Small intestine (tissue), 7 donors: ENCODE measurements around the gene TRAF3. TPM values are rescaled to one million over a fixed set of nuclear protein-coding genes. Genes with fewer than 3 reads are reported as not detected.

Experiments
- DNase-seq, 2 donors: peaks; one replicate each; pipeline versions ENCODE4 v3.0.0 to v3.0.0-alpha.2; 2013
- FAIRE-seq: peaks from 2 replicates; lab custom pipeline; 2012; peaks lifted over from hg19 to GRCh38; lab: Jason Lieb, UNC
- H3K27ac ChIP-seq, 3 donors: one replicate each; pipeline ENCODE4 v1.5.1; 2013; ENCODE audit warnings: low read length in 2 of 3, mild to moderate bottlenecking in 2 of 3, control low read depth in 1 of 3, inconsistent platforms in 1 of 3, low read depth in 1 of 3, moderate library complexity in 1 of 3
- H3K27me3 ChIP-seq, 3 donors: one replicate each; pipeline ENCODE4 v1.6.1; 2013; ENCODE audit warnings: low read length in 3 of 3, inconsistent platforms in 1 of 3; ENCODE audit not compliant: control insufficient read depth in 3 of 3, insufficient read depth in 3 of 3
- H3K36me3 ChIP-seq, 3 donors: one replicate each; pipeline ENCODE4 v1.6.1; 2013; ENCODE audit warnings: low read length in 3 of 3, inconsistent platforms in 1 of 3, low read depth in 1 of 3, mild to moderate bottlenecking in 1 of 3, moderate library complexity in 1 of 3; ENCODE audit not compliant: control insufficient read depth in 3 of 3, insufficient read depth in 2 of 3
- H3K4me1 ChIP-seq, 3 donors: one replicate each; pipeline ENCODE4 v1.6.1; 2013; ENCODE audit warnings: low read length in 2 of 3, inconsistent platforms in 1 of 3, low read depth in 1 of 3, mild to moderate bottlenecking in 1 of 3, moderate library complexity in 1 of 3; ENCODE audit not compliant: control insufficient read depth in 3 of 3, insufficient read depth in 2 of 3
- H3K4me3 ChIP-seq, 3 donors: one replicate each; pipeline ENCODE4 v1.5.1; 2013; ENCODE audit warnings: low read length in 3 of 3, control low read depth in 1 of 3, inconsistent platforms in 1 of 3, low read depth in 1 of 3, mild to moderate bottlenecking in 1 of 3, moderate library complexity in 1 of 3
- H3K9me3 ChIP-seq, 2 donors: one replicate each; pipeline ENCODE4 v1.6.1; 2013; ENCODE audit warnings: low read depth in 1 of 2, low read length in 1 of 2; ENCODE audit not compliant: control insufficient read depth in 2 of 2, insufficient read depth in 1 of 2
- WGBS, 3 donors: extraction: QIAGEN DNeasy Blood & Tissue Kit; methylation state at CpG; one replicate each; pipeline ENCODE4 v1.1.7; 2013; 5-methylcytosine and 5-hydroxymethylcytosine counted together
- polyA plus RNA-seq, 4 donors: library from polyadenylated mRNA; stranded (reverse) in 3 of 4; unstranded in 1 of 4; fragments of 200-250 nt in 3 of 4; fragments of 120-200 nt in 1 of 4; gene quantifications; one replicate each; pipeline versions ENCODE4 v1.2.1 to v1.2.3, GENCODE V29; 2013
- donor health status: healthy with polysubstance abuse.
- donor health status: control.
- donor health status: control.
- donor health status: Bipolar disorder and iron deficiency.
- donor health status: healthy.

Gene TRAF3
- polyA plus RNA-seq, 4 donors: 4.0 to 17.9 (median 8.5) TPM

DNA sequence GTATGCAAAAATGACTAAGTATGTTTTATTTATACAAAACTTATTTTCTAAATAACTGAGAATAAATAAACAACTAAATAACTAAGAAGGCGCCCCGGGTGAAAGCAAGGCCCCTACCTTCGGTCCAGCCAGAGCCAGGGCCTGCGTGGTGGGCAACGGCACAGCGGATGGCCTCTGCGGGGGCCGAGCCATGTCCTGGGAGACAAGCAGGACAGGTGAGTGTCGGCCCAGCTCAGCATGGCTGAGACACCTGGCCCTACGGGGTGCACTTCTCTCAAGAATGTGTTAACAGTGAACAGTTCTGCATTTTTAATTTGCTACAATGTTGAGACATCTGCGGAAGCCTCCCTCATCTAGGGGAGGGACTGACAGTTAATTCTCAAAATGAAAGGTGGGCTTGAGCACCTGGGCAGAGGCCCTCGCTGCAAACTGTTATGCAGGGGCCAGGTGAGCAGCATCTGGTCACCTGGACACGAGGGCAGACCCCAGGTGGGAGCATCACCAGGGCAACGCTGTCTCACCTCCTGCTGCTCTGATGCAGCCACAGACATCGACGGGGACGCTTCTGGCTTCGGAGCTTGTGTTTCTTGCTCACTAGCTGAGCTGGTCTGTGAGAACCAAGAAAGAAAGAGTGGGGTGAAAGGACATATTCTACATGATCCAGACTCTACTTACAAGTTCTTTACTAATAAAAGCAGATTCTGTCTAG lies 177.0 kb downstream of the TRAF3 start:
- DNase-seq (no peak), FAIRE-seq (no peak)
- Histone ChIP-seq H3K27ac (no peak overlapping the region), H3K27me3 (no peaks in the 10 kb centered on the region), H3K36me3 (peaks cover 15 to 86% (median 23%) of the 10 kb centered on the region in 3 donors), H3K4me3 (no peak overlapping the region), H3K4me1 (no peaks in the 10 kb centered on the region), H3K9me3 (no peaks in the 10 kb centered on the region)
- 90 to 92% (median 92%) methylated on average over 18 of the region's 18 CpGs for WGBS, 3 donors

GRCh38 chr14:102955636-102956408 lies 178.6 kb downstream of the TRAF3 start:
- no peaks in the 10 kb centered on the region for H3K9me3 ChIP-seq
- WGBS, 3 donors: 78 to 88% (median 81%) methylated on average over 8 of the region's 8 CpGs
- FAIRE-seq (no peak), DNase-seq (no peak)
- no peak overlapping the region for H3K4me3 ChIP-seq
- peaks cover 15 to 82% (median 22%) of the 10 kb centered on the region in 3 donors for H3K36me3 ChIP-seq
- H3K27me3 ChIP-seq: no peaks in the 10 kb centered on the region
- H3K4me1 ChIP-seq: no peaks in the 10 kb centered on the region
- no peak overlapping the region for H3K27ac ChIP-seq

DNA sequence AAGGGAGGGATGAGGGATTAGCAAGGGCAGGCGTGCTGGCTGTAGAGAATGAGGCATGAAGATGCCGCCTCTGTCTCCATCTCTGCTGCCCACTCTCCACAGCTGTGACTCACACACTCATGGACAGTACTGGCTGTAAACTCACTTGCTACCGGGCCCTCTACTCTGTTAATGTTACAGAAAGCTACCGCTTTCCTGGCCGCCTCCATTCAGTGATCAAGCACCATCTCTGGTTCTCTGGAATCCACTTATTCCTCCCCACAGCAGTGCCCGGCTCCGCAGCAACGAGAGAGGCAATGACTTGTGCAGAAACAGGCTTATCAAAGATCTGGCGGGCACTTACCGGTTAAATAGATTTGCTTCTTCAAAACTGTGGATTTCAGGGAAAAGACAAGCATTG lies 180.0 kb downstream of the TRAF3 start:
- no peak for DNase-seq
- 93 to 97% (median 93%) methylated on average over 10 of the region's 10 CpGs for WGBS, 3 donors

DNA sequence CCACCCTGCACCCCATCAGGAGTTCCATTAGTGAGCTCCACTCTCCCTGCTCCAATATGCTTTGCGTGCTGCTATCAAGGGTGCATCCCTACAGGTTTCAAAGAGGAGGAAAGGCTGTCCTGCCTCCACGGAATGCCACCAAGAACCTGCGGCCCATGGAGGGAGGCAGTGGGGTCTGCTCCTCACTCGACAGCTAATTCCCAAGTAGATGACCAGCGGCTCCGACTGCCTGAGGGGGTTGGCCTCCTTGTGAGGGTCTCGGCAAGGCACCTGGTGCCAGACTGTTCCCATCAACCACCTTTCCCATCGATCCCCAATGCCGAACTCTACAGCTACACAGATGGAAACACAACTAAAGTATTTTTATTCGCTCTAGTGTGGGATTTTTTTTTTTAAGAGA lies 181.2 kb downstream of the TRAF3 start:
- no peaks in the 10 kb centered on the region for H3K4me1 ChIP-seq
- H3K9me3 ChIP-seq: no peaks in the 10 kb centered on the region
- no peak overlapping the region for H3K4me3 ChIP-seq
- DNase-seq: no peak
- no peak for FAIRE-seq
- peaks cover 11 to 78% (median 17%) of the 10 kb centered on the region in 3 donors for H3K36me3 ChIP-seq
- no peak overlapping the region for H3K27ac ChIP-seq
- 95 to 98% (median 97%) methylated on average over 10 of the region's 10 CpGs for WGBS, 3 donors
- no peaks in the 10 kb centered on the region for H3K27me3 ChIP-seq

More for the DNA sequence above, 180.0 kb downstream of the TRAF3 start:
- Histone ChIP-seq H3K27ac (no peak overlapping the region), H3K9me3 (no peaks in the 10 kb centered on the region), H3K36me3 (peaks cover 13 to 80% (median 25%) of the 10 kb centered on the region in 3 donors), H3K4me1 (no peaks in the 10 kb centered on the region), H3K4me3 (no peak overlapping the region), H3K27me3 (no peaks in the 10 kb centered on the region)
- FAIRE-seq: no peak

Other genes starting within 250 kb of the TRAF3 start
- 10 to 100 TPM in 3 of 4 donors, 1 to 10 TPM in 1; 9.2 to 22.6 (median 12.3) TPM for gene RCOR1, start 184.8 kb upstream of the TRAF3 start, polyA plus RNA-seq
- 100 to 1,000 TPM in 3 of 4 donors, 10 to 100 TPM in 1; 71.0 to 467 (median 402) TPM for gene AMN, start 145.2 kb downstream of the TRAF3 start, polyA plus RNA-seq